ENCODE results near the gene MEF2B.
"Not testable (repeated sequence)": the region's sequence is repeated elsewhere in the genome, so short reads cannot be mapped to it uniquely, and the experiment has no call there.

The MEF2B gene

GRCh38 chr19:19111136-19111835 lies 58.8 kb downstream of the MEF2B start:
- TF ChIP-seq CTCF (IDR thresholded peaks at IDR 0.05; ENCODE audit: low read depth, low read length, missing control alignments) = no peak
- in situ Hi-C loops (cut with HindIII; ENCODE audit: low sequenced_read_pairs) = no loop called here

DNA sequence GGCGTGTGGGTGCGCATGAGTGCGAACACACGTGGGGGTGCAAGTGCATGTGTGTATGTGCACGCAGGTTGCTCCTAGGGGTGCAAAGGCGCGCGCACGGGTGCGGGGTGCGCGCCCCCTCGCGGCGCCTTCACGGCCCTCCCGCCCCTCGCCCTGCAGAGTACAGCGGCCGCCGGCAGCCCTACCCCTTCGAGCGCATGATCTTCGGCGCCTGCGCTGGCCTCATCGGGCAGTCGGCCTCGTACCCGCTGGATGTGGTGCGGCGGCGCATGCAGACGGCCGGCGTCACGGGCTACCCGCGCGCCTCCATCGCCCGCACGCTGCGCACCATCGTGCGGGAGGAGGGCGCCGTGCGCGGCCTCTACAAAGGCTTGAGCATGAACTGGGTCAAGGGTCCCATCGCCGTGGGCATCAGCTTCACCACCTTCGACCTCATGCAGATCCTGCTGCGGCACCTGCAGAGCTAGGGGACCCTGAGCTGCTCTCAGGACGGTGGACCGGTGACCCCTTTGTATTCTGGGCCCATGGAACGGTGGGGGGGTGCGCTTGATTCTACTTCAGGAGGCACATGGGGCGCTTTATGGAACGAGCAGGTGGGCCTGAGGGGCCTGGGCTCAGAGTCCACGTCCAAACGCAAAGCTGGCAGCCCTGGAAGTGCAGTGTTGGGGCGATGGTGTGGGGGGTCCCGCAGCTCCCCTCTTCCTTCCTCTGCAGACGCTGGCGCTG lies 59.5 kb downstream of the MEF2B start:
- in situ Hi-C loops (cut with HindIII; ENCODE audit: low sequenced_read_pairs) = no loop called here
- H3K4me3 ChIP-seq (ENCODE audit: low read depth, low read length) = no peak overlapping the region
- no peak for DNase-seq (ENCODE audit: low read depth)

More at GRCh38 chr19:19111136-19111835, 58.8 kb downstream of the MEF2B start:
- DNase-seq (ENCODE audit: low read depth) = no peak
- no peak overlapping the region for H3K4me3 ChIP-seq (ENCODE audit: low read depth, low read length)

GRCh38 chr19:19109601-19110000 lies 60.5 kb downstream of the MEF2B start:
- TF ChIP-seq CTCF (IDR thresholded peaks at IDR 0.05; ENCODE audit: low read depth, low read length, missing control alignments) = no peak
- H3K4me3 ChIP-seq (ENCODE audit: low read depth, low read length) = no peak overlapping the region

More for the DNA sequence above, 59.5 kb downstream of the MEF2B start:
- TF ChIP-seq CTCF (IDR thresholded peaks at IDR 0.05; ENCODE audit: low read depth, low read length, missing control alignments) = peak; percentile 48

DNA sequence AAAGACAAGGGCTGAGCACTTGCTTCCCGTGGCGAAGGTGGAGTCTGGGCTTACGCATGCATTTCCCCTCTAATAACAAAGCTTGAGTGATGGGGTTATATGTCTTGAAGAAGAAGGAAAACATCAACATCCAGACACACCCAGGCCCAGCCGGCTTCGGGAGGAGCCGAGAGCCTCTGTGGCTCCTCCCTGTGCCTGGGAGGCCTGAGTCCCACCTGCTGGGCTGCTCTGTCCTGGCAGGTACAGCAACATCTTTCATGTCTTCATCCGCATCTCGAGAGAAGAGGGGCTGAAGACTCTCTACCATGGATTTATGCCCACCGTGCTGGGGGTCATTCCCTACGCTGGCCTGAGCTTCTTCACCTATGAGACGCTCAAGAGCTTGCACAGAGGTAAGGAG lies 62.4 kb downstream of the MEF2B start:
- no peak for DNase-seq (ENCODE audit: low read depth)
- in situ Hi-C loops (cut with HindIII; ENCODE audit: low sequenced_read_pairs) = no loop called here
- H3K4me3 ChIP-seq (ENCODE audit: low read depth, low read length) = no peak overlapping the region

More at GRCh38 chr19:19109601-19110000, 60.5 kb downstream of the MEF2B start:
- in situ Hi-C loops (cut with HindIII; ENCODE audit: low sequenced_read_pairs) = no loop called here
- no peak for DNase-seq (ENCODE audit: low read depth)

DNA sequence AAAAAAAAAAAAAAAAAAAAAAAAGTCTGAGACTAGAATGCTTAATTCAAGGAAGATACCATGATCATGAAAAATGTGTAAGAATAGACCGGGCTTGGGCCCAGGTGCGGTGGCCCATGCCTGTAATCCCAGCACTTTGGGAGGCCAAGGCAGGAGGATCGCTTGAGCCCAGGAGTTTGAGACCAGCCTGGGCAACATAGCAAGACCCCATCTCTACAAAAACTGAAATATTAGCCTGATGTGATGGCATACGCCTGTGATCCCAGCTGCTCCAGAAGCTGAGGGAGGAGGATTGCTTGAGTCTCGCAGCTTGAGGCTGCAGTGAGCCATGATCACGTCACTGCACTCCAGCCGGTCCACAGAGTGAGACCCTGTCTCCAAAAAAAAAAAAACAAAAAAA lies 63.1 kb downstream of the MEF2B start:
- DNase-seq (ENCODE audit: low read depth); H3K4me3 ChIP-seq (ENCODE audit: low read depth, low read length); in situ Hi-C loops (cut with HindIII; ENCODE audit: low sequenced_read_pairs): not testable (repeated sequence)

More for the DNA sequence above, 62.4 kb downstream of the MEF2B start:
- no peak for TF ChIP-seq CTCF (IDR thresholded peaks at IDR 0.05; ENCODE audit: low read depth, low read length, missing control alignments)

- peak overlapping the region; percentile 33 for H3K4me3 ChIP-seq (ENCODE audit: low read depth, low read length)
- in situ Hi-C loops (cut with HindIII; ENCODE audit: low sequenced_read_pairs) = no loop called here
- DNase-seq (ENCODE audit: low read depth) = no peak
- TF ChIP-seq CTCF (IDR thresholded peaks at IDR 0.05; ENCODE audit: low read depth, low read length, missing control alignments) = no peak
Measured at GRCh38 chr19:19106056-19106551, 64.0 kb downstream of the MEF2B start.
